ENCODE measurements around the gene TAS1R1.

TAS1R1 gene

GRCh38 chr1:6554907-6555778 lies at the start of gene TAS1R1:
TAS1R1 (plus strand) TSS chr1:6555307; CDS start chr1:6555374, 67 bp downstream.
- no peak for DNase-seq

- no peak for DNase-seq
Measured at GRCh38 chr1:6505367-6506209, 49.5 kb upstream of the TAS1R1 start.

DNA sequence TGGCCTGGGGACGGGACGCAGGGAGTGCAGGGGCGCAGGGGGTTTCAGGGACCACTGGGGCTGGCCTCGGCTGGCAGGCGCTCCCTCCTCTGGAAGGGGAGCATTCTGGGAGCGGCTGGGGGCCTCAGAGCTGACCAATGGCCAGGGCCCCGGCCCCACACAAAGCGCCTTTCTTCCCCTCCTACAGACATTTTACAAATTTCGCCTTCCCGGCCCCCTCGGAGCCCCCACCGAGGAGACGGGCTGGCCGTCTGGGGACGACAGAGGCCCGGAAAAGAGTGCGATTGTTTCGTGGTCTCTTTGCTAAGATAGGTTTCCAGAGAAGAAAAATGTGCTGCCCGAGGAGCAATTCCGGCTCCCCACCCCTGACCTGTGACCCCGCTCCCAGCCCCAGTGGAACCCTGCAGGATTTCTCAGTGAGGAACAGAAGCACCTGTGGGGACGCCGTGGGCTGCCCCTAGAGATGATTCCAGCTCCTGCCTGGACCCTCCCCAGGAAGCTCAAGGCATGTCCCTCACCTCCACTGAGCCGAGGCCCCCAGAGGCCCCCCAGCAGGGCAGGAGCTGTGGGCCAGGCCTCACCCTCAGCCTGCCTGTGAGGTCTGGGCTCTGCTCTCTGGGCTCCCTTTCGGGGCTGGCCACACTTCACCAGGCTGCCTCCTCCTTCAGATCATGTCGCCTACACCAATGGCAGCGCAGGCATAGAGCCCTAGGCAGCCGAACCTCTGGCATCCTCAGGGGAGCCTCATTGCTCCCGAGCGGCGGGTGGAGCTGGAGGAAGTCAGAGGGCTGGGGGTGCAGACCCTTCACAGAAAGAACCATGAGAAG lies 48.7 kb upstream of the TAS1R1 start:
- no peak for DNase-seq

DNA sequence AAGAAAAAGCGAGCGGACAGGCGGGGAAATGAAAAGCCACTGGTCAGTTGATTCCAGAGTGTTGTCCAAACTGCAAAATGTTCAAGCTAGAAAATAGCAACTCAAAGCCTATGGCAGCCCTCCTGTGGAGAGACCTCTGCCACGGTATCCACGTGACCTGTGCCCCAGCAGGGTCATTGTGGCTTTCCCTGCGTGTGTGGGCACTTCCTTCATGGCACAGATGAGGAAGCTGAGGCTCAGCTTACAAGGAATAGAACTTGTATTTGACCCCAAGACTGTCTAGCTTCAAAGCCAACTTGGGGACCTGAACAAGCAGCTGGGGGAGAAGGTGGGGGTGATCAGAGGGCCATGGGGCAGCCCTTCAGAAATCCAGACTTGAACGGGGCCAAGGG lies 48.1 kb upstream of the TAS1R1 start:
- no peak for DNase-seq

DNA sequence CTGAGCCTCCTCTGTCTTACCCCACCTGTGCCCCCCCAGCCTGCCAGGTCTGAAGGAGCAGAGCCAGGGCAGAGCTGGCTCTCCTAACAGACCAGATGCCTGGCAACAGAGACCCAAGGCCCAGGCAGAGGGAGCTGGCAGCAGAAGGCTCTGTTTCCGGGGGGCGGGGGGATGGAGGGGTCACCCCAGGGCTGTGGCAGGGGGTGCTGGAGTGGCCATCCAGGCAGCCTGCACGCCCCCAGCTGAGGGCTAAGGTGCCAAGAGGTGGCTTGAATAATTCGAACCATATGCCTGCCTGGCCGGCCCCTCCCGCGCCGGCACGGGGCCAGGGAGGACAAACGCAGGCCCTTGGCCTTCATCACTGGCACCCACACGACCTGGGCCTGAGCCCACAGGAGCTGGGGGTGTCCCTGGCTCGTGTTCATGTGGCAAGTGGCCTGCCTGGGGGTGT lies 47.6 kb upstream of the TAS1R1 start:
- peak; percentile 36 for DNase-seq

GRCh38 chr1:6508154-6508815 lies 46.8 kb upstream of the TAS1R1 start:
- peak; percentile 51 for DNase-seq

GRCh38 chr1:6508816-6509189 lies 46.3 kb upstream of the TAS1R1 start:
- no peak for DNase-seq

- DNase-seq: peak; percentile 50
Measured at GRCh38 chr1:6509220-6509918, 45.7 kb upstream of the TAS1R1 start.

DNA sequence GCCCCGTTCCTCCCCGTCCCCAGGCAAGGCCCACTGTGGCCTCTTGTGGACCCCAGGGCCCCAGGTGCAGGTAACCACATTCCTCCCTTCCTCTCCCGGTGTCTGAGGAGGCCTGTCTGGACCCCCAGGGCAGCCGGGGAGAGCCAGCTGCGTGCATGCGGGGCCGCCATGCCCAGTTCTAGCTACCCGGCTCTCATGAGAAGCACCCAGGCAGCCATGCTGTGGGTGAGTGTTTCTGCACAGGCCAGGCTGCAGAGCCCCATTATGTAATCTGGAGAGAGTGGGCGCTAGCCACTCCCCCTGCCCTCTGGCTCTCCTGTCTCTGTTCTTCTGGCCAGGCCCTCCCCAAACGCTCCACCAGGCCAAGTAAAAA lies 45.2 kb upstream of the TAS1R1 start:
- DNase-seq: peak; percentile 53

- DNase-seq: peak; percentile 42
Measured at GRCh38 chr1:6510493-6510892, 44.6 kb upstream of the TAS1R1 start.

DNA sequence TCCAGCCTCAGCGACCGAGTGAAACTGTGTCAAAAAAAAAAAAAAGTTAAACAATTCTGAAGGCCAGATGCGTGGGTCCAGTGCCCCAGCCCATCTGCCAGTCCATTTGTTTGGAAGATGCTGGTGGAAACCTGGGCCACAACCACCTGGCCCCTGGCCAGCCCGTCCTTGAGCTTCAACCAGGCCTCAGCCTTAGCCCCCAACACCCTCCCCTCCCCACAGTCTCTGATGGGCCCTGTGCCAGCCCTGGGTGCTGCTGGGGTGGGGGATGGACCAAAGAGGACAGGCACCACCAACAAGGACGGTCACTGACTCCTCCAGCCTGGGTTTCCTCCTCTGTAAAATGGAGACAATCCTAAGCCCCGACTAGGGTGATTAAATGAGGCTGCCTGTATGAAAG lies 44.1 kb upstream of the TAS1R1 start:
- no peak for DNase-seq

- peak; percentile 50 for DNase-seq
Measured at GRCh38 chr1:6511561-6512244, 43.4 kb upstream of the TAS1R1 start.

- DNase-seq: peak; percentile 61
Measured at GRCh38 chr1:6512245-6512907, 42.7 kb upstream of the TAS1R1 start.

DNA sequence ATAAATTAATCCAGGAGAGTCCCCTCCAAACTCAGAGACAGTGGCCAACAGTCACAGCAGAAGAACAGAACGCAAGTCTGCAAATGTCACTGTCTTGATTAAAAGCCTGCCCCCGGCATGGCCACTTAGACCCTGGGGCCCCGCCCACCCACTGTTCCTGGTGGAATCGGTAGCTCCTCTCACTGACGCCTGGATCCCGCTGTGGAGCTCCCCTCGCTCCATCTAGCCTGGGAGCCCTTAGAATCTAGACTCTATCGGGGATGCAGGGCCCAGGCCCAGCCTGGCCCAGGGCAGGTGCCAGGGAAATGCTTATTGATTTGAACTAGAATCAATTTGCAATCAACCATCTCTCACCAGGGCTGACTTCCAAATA lies 42.2 kb upstream of the TAS1R1 start:
- peak; percentile 55 for DNase-seq

- peak; percentile 90 for DNase-seq
Measured at GRCh38 chr1:6513320-6513801, 41.7 kb upstream of the TAS1R1 start.

GRCh38 chr1:6515771-6516170 lies 39.3 kb upstream of the TAS1R1 start:
- DNase-seq: peak; percentile 82

- DNase-seq: peak; percentile 97
Measured at GRCh38 chr1:6517435-6517851, 37.7 kb upstream of the TAS1R1 start.

GRCh38 chr1:6519491-6519934 lies 35.6 kb upstream of the TAS1R1 start:
- DNase-seq: no peak

DNA sequence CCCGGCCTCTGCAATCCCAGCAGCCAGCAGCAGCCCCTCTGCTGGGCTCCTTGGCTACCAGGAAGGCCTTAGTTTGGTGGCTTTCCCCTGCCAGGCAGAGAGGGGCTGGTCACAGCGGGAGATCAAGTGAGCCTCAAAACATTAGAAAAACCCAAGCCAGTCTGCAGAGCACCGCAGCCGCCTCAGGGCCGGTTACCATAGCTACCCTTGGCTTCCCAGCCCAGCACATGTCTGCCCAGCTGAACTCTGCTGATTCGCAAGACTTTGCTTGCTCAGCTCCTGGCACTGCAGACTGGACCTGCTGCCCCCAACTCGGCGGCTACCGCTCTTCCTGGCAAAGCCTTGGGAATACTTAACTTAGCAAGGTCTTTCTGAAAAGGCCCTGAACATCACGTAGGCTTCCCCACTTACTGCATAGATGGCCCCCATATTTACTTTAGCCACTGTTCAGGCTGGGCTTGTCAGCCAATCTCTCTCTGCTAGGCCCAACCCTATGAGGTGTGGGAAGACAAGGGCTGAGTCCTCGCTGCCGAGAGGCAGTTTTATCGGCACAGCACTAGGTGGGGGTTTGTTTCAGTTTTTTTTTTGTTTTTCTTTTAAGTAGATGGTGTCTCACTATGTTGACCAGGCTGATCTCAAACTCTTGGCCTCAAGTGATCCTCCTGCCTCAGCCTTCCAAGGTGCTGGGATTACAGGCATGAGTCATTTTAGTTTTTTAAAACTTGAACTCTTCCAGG lies 35.0 kb upstream of the TAS1R1 start:
- DNase-seq: peak; percentile 97

- DNase-seq: no peak
Measured at GRCh38 chr1:6521536-6521935, 33.6 kb upstream of the TAS1R1 start.
